Coronary artery (tissue), 2 donors: ENCODE results near the gene TRPV2.

Experiments
- DNase-seq: peaks from one replicate; pipeline ENCODE4 v3.0.0-alpha.2; 2017; ENCODE audit warnings: low spot score
- H3K27ac ChIP-seq, 2 donors: fragments of 200-600 bp; sonication (generic); one replicate each; pipeline ENCODE4 v1.5.1; 2016 to 2019
- H3K4me3 ChIP-seq: fragments of 200-600 bp; sonication (generic); 2 replicates; pipeline ENCODE4 v1.5.1; 2016; ENCODE audit warnings: mild to moderate bottlenecking, moderate library complexity
- CTCF ChIP-seq: fragments of 200-600 bp; sonication (generic); IDR thresholded peaks from one replicate; pipeline ENCODE4 v1.5.1; 2019; ENCODE audit warnings: antibody characterized with exemption

TRPV2 gene

GRCh38 chr17:16415031-16415924, at the start of gene TRPV2:
Gene TRPV2 (plus strand): TSS chr17:16415571. CDS start chr17:16417669, 2,098 bp downstream.
- peak; percentile 19 for TF ChIP-seq CTCF
- Histone ChIP-seq H3K27ac (peak within 1 kb of the TSS; percentile 93 to 94), H3K4me3 (peak within 1 kb of the TSS; percentile 72)
- DNase-seq: no peak

DNA sequence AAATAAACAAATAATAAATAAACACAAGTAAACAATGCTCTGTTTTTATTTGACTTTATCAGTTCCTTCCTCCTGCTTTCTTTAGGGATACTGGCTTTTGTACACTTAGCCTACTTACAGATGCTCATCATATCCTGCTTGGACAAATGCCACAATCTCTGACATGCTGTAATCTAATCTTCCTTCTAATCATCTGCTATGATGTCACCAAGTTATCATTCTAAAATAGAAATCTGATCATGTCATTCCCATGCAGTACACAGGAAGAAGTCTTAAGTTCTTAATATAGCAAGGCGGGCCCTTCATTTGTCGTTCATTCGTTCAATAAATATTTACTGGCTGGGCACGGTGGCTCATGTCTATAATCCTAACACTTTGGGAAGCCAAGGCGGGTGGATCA, 43.6 kb upstream of the TRPV2 start:
- H3K27ac ChIP-seq: no peak overlapping the region
- H3K4me3 ChIP-seq: no peak overlapping the region
- no peak for DNase-seq
- no peak for TF ChIP-seq CTCF

- Histone ChIP-seq H3K27ac (no peak overlapping the region), H3K4me3 (no peak overlapping the region)
- TF ChIP-seq CTCF: no peak
- DNase-seq: no peak
These were observed 41.0 kb upstream of the TRPV2 start for GRCh38 chr17:16374146-16374938.

- Histone ChIP-seq H3K4me3 (no peak overlapping the region), H3K27ac (no peak overlapping the region)
- TF ChIP-seq CTCF: no peak
- DNase-seq: no peak
These were observed 37.4 kb upstream of the TRPV2 start for GRCh38 chr17:16377941-16378341.

GRCh38 chr17:16378636-16379282, 36.6 kb upstream of the TRPV2 start:
- no peak overlapping the region for H3K4me3 ChIP-seq
- TF ChIP-seq CTCF: no peak

GRCh38 chr17:16379654-16380053, 35.7 kb upstream of the TRPV2 start:
- no peak for TF ChIP-seq CTCF
- no peak overlapping the region for H3K27ac ChIP-seq
- H3K4me3 ChIP-seq: no peak overlapping the region
- no peak for DNase-seq

More at GRCh38 chr17:16378636-16379282, 36.6 kb upstream of the TRPV2 start:
- DNase-seq: no peak
- H3K27ac ChIP-seq: peak overlapping the region in 1 of 2 donors; percentile 34
